Upper lobe of right lung (tissue), 1 donor: ENCODE data around the gene AK5. TPM values are rescaled to one million over a fixed set of nuclear protein-coding genes. Genes with fewer than 3 reads are reported as not detected.

ENCODE experiments used
- ATAC-seq: fragments of 200-7000 bp; cut with Tn5 transposase; one replicate; pipeline ENCODE4 v1.9.1; 2020; ENCODE audit warnings: mild to moderate bottlenecking, moderate library complexity
- DNase-seq: peaks from one replicate; pipeline ENCODE4 v3.0.0-alpha.2; 2020
- H3K27ac ChIP-seq: fragments of 200-600 bp; one replicate; pipeline ENCODE4 v1.8.0; 2022
- H3K27me3 ChIP-seq: fragments of 200-600 bp; one replicate; pipeline ENCODE4 v1.8.0; 2022; ENCODE audit warnings: mild to moderate bottlenecking
- H3K36me3 ChIP-seq: fragments of 200-600 bp; one replicate; pipeline ENCODE4 v1.8.0; 2022
- H3K4me1 ChIP-seq: fragments of 200-600 bp; one replicate; pipeline ENCODE4 v1.8.0; 2022
- H3K4me3 ChIP-seq: fragments of 200-600 bp; one replicate; pipeline ENCODE4 v1.8.0; 2022; ENCODE audit warnings: mild to moderate bottlenecking
- H3K9me3 ChIP-seq: fragments of 200-600 bp; one replicate; pipeline ENCODE4 v1.8.0; 2022
- intact Hi-C: fragments of 100-400 bp; cut with DNase I; formaldehyde crosslinking; loops from one replicate; pipeline ENCODE4 v1.11.0; 2022
- total RNA-seq: library from RNA; stranded (reverse); fragmentation: NEBNext Ultra II Directional; extraction: Animal tissue kit (Norgen Biotek cat#: 25700); gene quantifications from one replicate; pipeline ENCODE4 v1.2.1, GENCODE V29; 2021
- TF ChIP-seq, protein P1 (sequence below): fragments of 200-600 bp; IDR thresholded peaks from one replicate; pipeline ENCODE4 v1.8.0; 2022; ENCODE audit warnings: antibody characterized with exemption
- donor health status: DM: no; HTN: yes; CAD: no; lungs with severe emphysema.

AK5 gene
- total RNA-seq, 1 donor from 2014 or later, result not detected

DNA sequence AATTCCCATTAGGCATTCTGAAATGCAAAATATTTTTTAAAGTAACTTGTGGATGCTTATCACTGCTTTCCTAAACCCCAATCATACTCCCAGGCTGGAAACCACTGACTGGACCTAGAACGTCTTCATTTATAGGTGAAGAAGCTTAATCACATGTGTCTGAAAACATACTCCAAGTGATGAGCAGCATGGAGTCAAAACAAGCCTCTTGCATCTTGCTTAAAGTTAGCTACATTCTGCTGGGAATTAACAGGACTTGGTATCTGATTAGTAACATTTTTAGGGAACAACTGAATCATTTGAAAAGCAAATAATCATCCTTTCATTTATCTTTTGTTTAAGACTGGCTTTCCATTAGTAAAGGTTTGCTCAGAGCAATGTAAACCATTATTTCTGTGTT lies 105.7 kb downstream of the AK5 start:
- no peaks in the 10 kb centered on the region for H3K36me3 ChIP-seq
- H3K9me3 ChIP-seq, result no peaks in the 10 kb centered on the region
- no peak for ATAC-seq
- TF ChIP-seq, protein P1, sequence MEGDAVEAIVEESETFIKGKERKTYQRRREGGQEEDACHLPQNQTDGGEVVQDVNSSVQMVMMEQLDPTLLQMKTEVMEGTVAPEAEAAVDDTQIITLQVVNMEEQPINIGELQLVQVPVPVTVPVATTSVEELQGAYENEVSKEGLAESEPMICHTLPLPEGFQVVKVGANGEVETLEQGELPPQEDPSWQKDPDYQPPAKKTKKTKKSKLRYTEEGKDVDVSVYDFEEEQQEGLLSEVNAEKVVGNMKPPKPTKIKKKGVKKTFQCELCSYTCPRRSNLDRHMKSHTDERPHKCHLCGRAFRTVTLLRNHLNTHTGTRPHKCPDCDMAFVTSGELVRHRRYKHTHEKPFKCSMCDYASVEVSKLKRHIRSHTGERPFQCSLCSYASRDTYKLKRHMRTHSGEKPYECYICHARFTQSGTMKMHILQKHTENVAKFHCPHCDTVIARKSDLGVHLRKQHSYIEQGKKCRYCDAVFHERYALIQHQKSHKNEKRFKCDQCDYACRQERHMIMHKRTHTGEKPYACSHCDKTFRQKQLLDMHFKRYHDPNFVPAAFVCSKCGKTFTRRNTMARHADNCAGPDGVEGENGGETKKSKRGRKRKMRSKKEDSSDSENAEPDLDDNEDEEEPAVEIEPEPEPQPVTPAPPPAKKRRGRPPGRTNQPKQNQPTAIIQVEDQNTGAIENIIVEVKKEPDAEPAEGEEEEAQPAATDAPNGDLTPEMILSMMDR, result no peak
- H3K4me1 ChIP-seq, result no peaks in the 10 kb centered on the region
- DNase-seq, result no peak
- no peak overlapping the region for H3K27ac ChIP-seq
- intact Hi-C loops, result no loop called here
- H3K27me3 ChIP-seq, result no peaks in the 10 kb centered on the region
- no peak overlapping the region for H3K4me3 ChIP-seq

DNA sequence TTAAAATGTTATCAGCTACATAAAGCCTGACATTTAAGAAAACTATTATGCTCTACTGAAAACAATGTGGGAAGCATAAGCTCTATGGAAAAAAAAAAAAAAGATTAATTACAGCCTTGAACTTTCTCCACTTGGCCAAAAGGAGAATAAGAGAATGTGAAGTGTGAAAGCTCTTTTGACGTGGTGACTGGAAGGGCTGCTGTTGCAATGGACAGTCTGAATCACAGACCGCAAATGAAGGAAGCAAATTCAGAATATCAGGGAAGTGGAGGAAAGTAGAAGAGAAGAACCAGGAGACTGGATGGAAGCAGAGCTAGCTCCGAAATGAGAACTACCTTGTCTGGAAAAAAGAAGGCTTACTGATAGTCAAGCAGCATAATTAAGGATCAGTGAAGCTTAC lies 106.8 kb downstream of the AK5 start:
- no peaks in the 10 kb centered on the region for H3K9me3 ChIP-seq

DNA sequence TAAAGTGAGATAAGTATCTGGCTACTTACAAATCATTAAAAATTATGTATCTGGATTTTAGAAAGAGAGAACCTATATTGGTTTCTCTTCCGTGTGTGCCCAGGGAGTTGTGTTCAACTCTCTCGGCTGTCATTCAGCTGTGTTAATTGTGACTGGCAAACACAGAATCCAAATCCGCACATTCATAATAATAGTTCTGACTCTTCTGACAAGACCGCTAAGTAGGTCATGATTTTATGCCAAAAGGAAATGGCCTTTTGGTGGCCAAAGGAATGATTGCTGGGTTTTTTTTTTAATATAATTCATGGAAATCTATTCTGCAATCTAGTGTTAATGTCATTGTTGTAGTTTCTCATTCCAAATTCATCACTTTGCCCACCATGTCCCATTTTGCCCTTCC lies 110.7 kb downstream of the AK5 start:
- Histone ChIP-seq H3K27ac (no peak overlapping the region), H3K36me3 (no peaks in the 10 kb centered on the region), H3K4me3 (no peak overlapping the region), H3K27me3 (no peaks in the 10 kb centered on the region), H3K4me1 (no peaks in the 10 kb centered on the region), H3K9me3 (no peaks in the 10 kb centered on the region)
- TF ChIP-seq, protein P1, result no peak
- no peak for DNase-seq
- no peak for ATAC-seq
- intact Hi-C loops, result no loop called here

More for the DNA sequence above, 106.8 kb downstream of the AK5 start:
- H3K4me3 ChIP-seq, result no peak overlapping the region
- ATAC-seq (peak; percentile 50), DNase-seq (no peak)
- H3K4me1 ChIP-seq, result no peaks in the 10 kb centered on the region
- H3K27ac ChIP-seq, result no peak overlapping the region
- TF ChIP-seq, protein P1, result no peak
- no peaks in the 10 kb centered on the region for H3K36me3 ChIP-seq
- intact Hi-C loops, result no loop called here
- H3K27me3 ChIP-seq, result no peaks in the 10 kb centered on the region

DNA sequence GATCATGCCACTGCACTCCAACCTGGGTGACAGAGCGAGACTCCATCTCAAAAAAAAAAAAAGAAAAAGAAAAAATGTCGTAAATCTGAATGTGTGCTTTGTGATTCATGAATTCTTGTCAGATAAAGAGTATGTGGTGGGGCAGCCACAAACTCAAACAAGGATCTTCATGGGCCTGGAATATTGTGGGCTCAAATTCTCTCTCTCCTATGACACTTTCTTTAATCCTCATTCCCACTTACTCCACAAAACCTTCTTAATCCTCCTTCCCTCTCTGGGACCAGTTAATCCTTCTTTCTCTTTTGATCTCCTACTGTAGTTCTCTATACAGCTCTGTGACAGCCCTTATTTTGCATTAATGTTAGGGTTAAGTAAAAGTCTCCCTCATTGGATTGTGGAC lies 112.3 kb downstream of the AK5 start:
- intact Hi-C loops, result no loop called here
- H3K27me3 ChIP-seq, result no peaks in the 10 kb centered on the region
- no peak overlapping the region for H3K27ac ChIP-seq
- H3K4me1 ChIP-seq, result no peaks in the 10 kb centered on the region
- no peak overlapping the region for H3K4me3 ChIP-seq
- ATAC-seq (no peak), DNase-seq (no peak)
- H3K9me3 ChIP-seq, result no peaks in the 10 kb centered on the region
- no peaks in the 10 kb centered on the region for H3K36me3 ChIP-seq
- TF ChIP-seq, protein P1, result no peak

DNA sequence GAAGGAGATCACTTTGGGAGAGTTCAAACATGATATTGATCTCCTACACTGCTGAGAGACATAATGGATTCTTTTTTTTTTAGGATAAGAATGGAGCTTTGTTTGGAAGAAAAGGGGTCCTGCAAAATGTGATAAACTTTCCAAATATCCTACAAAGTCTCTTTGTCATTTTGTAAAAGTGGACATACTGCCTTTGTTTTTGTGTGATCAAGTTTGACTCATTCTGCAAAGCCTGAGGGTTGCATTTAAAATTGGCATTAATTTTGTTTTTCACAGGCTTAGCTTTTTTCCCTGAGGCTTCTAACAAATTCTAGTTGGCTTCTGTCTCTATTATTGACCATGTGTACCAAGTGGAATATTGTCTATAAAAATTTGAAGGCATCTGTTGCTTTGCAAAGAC lies 113.2 kb downstream of the AK5 start:
- H3K36me3 ChIP-seq, result no peaks in the 10 kb centered on the region
- no peak for DNase-seq
- H3K9me3 ChIP-seq, result no peaks in the 10 kb centered on the region
- TF ChIP-seq, protein P1, result no peak
- H3K27ac ChIP-seq, result no peak overlapping the region
- no peaks in the 10 kb centered on the region for H3K4me1 ChIP-seq
- no peak overlapping the region for H3K4me3 ChIP-seq
- ATAC-seq, result no peak
- intact Hi-C loops, result no loop called here
- no peaks in the 10 kb centered on the region for H3K27me3 ChIP-seq

DNA sequence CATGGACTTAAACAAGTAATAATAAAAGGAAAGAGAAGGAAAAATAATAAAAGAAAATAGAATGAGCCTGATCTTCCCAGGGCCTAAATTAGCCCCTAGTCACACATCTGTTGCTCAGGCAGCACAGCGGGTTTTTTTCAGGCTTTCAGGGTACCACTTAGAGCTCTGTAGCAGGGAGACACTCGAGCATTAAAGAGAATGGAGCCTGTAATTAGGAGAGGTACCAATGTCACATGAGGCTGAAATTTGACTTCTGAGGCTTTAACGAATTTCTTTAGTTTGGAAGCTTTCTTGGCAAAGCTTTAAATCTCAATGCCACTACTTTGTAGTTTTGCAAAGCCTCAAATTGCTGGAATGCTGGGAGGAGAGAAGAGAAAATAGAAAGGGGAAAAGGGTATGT lies 116.3 kb downstream of the AK5 start:
- TF ChIP-seq, protein P1, result no peak
- ATAC-seq (no peak), DNase-seq (no peak)
- intact Hi-C loops, result no loop called here
- no peaks in the 10 kb centered on the region for H3K9me3 ChIP-seq
- no peak overlapping the region for H3K4me3 ChIP-seq
- H3K27ac ChIP-seq, result no peak overlapping the region
- no peaks in the 10 kb centered on the region for H3K27me3 ChIP-seq
- no peaks in the 10 kb centered on the region for H3K4me1 ChIP-seq
- H3K36me3 ChIP-seq, result no peaks in the 10 kb centered on the region
